Stomach smooth muscle (tissue), 2 donors: ENCODE measurements around the gene MRPS35.
A peak's percentile ranks its signal among the peaks of the same experiment; 100 is the strongest.

Experiments
- H3K27ac ChIP-seq: one replicate; pipeline ENCODE4 v1.7.0; 2013; ENCODE audit warnings: mild to moderate bottlenecking, low read length, inconsistent platforms
- H3K27me3 ChIP-seq, 2 donors: one replicate each; pipeline ENCODE4 v1.7.0; 2013; ENCODE audit warnings: low read length in 2 of 2; ENCODE audit not compliant: insufficient read depth in 2 of 2, control insufficient read depth in 1 of 2
- H3K36me3 ChIP-seq, 2 donors: one replicate each; pipeline ENCODE4 v1.7.0; 2013; ENCODE audit warnings: low read length in 2 of 2; ENCODE audit not compliant: control insufficient read depth in 2 of 2, insufficient read depth in 2 of 2
- H3K4me1 ChIP-seq: one replicate; pipeline ENCODE4 v1.7.0; 2013; ENCODE audit warnings: low read length; ENCODE audit not compliant: control insufficient read depth, insufficient read depth
- H3K4me3 ChIP-seq, 2 donors: one replicate each; pipeline ENCODE4 v1.7.0; 2013; ENCODE audit warnings: low read length in 2 of 2
- H3K9ac ChIP-seq, 2 donors: one replicate each; pipeline ENCODE4 v1.7.0; 2013; ENCODE audit warnings: low read length in 2 of 2, mild to moderate bottlenecking in 1 of 2
- H3K9me3 ChIP-seq, 2 donors: one replicate each; pipeline ENCODE4 v1.7.0; 2013; ENCODE audit warnings: low read length in 2 of 2; ENCODE audit not compliant: control insufficient read depth in 2 of 2
- donor health status: healthy.
- donor health status: Pancreatic carcinoma.

Gene MRPS35

GRCh38 chr12:27772328-27773049, 61.9 kb downstream of the MRPS35 start:
- H3K9me3 ChIP-seq: no peaks in the 10 kb centered on the region
- H3K27ac ChIP-seq: no peak overlapping the region
- H3K4me3 ChIP-seq: no peak overlapping the region
- H3K4me1 ChIP-seq: no peaks in the 10 kb centered on the region
- no peak overlapping the region for H3K9ac ChIP-seq
- H3K27me3 ChIP-seq: no peaks in the 10 kb centered on the region
- H3K36me3 ChIP-seq: no peaks in the 10 kb centered on the region

GRCh38 chr12:27777141-27777540, 66.5 kb downstream of the MRPS35 start:
- no peaks in the 10 kb centered on the region for H3K27me3 ChIP-seq
- H3K4me1 ChIP-seq: peaks cover 19% of the 10 kb centered on the region
- no peak overlapping the region for H3K4me3 ChIP-seq
- H3K36me3 ChIP-seq: no peaks in the 10 kb centered on the region
- no peak overlapping the region for H3K9ac ChIP-seq
- no peaks in the 10 kb centered on the region for H3K9me3 ChIP-seq
- H3K27ac ChIP-seq: no peak overlapping the region

- Histone ChIP-seq H3K9me3 (no peaks in the 10 kb centered on the region), H3K4me3 (no peak overlapping the region), H3K27me3 (no peaks in the 10 kb centered on the region), H3K27ac (no peak overlapping the region), H3K36me3 (no peaks in the 10 kb centered on the region), H3K4me1 (peaks cover 22% of the 10 kb centered on the region), H3K9ac (no peak overlapping the region)
Measured at GRCh38 chr12:27778206-27778605, 67.6 kb downstream of the MRPS35 start.

GRCh38 chr12:27779416-27779919, 68.8 kb downstream of the MRPS35 start:
- H3K27ac ChIP-seq: peak overlapping the region; percentile 92
- H3K36me3 ChIP-seq: no peaks in the 10 kb centered on the region
- peaks cover 22% of the 10 kb centered on the region for H3K4me1 ChIP-seq
- H3K27me3 ChIP-seq: no peaks in the 10 kb centered on the region
- H3K4me3 ChIP-seq: peak overlapping the region; percentile 91 to 94
- no peaks in the 10 kb centered on the region for H3K9me3 ChIP-seq
- peak overlapping the region; percentile 96 to 99 for H3K9ac ChIP-seq

- peak within 1 kb of the TSS; percentile 92 for H3K27ac ChIP-seq
- H3K9ac ChIP-seq: peak within 1 kb of the TSS; percentile 96 to 99
- H3K9me3 ChIP-seq: no peaks in the 10 kb centered on the region
- H3K4me1 ChIP-seq: peaks cover 22% of the 10 kb centered on the region
- H3K4me3 ChIP-seq: peak within 1 kb of the TSS; percentile 94 to 98
- no peaks in the 10 kb centered on the region for H3K36me3 ChIP-seq
- H3K27me3 ChIP-seq: no peaks in the 10 kb centered on the region
Measured at GRCh38 chr12:27779920-27780611, 69.4 kb downstream of the MRPS35 start, which contains the start of the genes KLHL42 and MANSC4. Gene KLHL42 (plus strand): TSS chr12:27780233. CDS start chr12:27780331, 98 bp downstream. Gene MANSC4 (minus strand): TSS chr12:27780236. CDS start chr12:27771276, 8,960 bp downstream.

GRCh38 chr12:27780612-27781408, 70.2 kb downstream of the MRPS35 start:
- Histone ChIP-seq H3K36me3 (no peaks in the 10 kb centered on the region), H3K9me3 (no peaks in the 10 kb centered on the region), H3K27me3 (no peaks in the 10 kb centered on the region), H3K9ac (peak overlapping the region; percentile 91 to 98), H3K4me3 (peak overlapping the region; percentile 94 to 98), H3K4me1 (peaks cover 24% of the 10 kb centered on the region), H3K27ac (peak overlapping the region; percentile 92)

- peak overlapping the region; percentile 94 to 98 for H3K4me3 ChIP-seq
- no peaks in the 10 kb centered on the region for H3K9me3 ChIP-seq
- peak overlapping the region; percentile 58 for H3K27ac ChIP-seq
- no peaks in the 10 kb centered on the region for H3K36me3 ChIP-seq
- no peaks in the 10 kb centered on the region for H3K27me3 ChIP-seq
- H3K9ac ChIP-seq: peak overlapping the region; percentile 21 to 98
- peaks cover 24% of the 10 kb centered on the region for H3K4me1 ChIP-seq
Measured at GRCh38 chr12:27781680-27782079, 71.0 kb downstream of the MRPS35 start.

GRCh38 chr12:27782481-27782880, 71.8 kb downstream of the MRPS35 start:
- peaks cover 30% of the 10 kb centered on the region for H3K4me1 ChIP-seq
- H3K9me3 ChIP-seq: no peaks in the 10 kb centered on the region
- peak overlapping the region; percentile 54 to 94 for H3K4me3 ChIP-seq
- H3K36me3 ChIP-seq: no peaks in the 10 kb centered on the region
- no peak overlapping the region for H3K27ac ChIP-seq
- no peak overlapping the region for H3K9ac ChIP-seq
- no peaks in the 10 kb centered on the region for H3K27me3 ChIP-seq

GRCh38 chr12:27785882-27786570, 75.4 kb downstream of the MRPS35 start:
- Histone ChIP-seq H3K27me3 (no peaks in the 10 kb centered on the region), H3K9me3 (no peaks in the 10 kb centered on the region), H3K36me3 (peaks cover 0 to 4% of the 10 kb centered on the region in 2 donors), H3K4me3 (no peak overlapping the region), H3K4me1 (peaks cover 30% of the 10 kb centered on the region), H3K9ac (no peak overlapping the region), H3K27ac (no peak overlapping the region)

- Histone ChIP-seq H3K27me3 (no peaks in the 10 kb centered on the region), H3K36me3 (peaks cover 9 to 15% of the 10 kb centered on the region in 2 donors), H3K4me3 (peak overlapping the region; percentile 13 to 35), H3K9ac (no peak overlapping the region), H3K4me1 (peaks cover 23% of the 10 kb centered on the region), H3K9me3 (no peaks in the 10 kb centered on the region), H3K27ac (peak overlapping the region; percentile 37)
Measured at GRCh38 chr12:27787559-27787958, 76.9 kb downstream of the MRPS35 start.
